HEK293 (cell line): ENCODE measurements around the gene NRL.

ENCODE experiments used
- CTCF ChIA-PET: fragments of 350-600 bp; formaldehyde crosslinking; extraction: SDS; loops from one replicate; lab custom pipeline; 2021; ENCODE audit warnings: antibody characterized with exemption; lab: Yijun Ruan, JAX
- POLR2A ChIA-PET: fragments of 300-600 bp; formaldehyde crosslinking; extraction: SDS; loops from one replicate; lab custom pipeline; 2020; ENCODE audit warnings: antibody characterized with exemption, inconsistent platforms; lab: Yijun Ruan, JAX
- H3K27ac ChIP-seq: fragments of 200-500 bp; sonication (Bioruptor generic); 2 replicates; pipeline ENCODE4 v1.5.1; 2014; ENCODE audit warnings: low read depth, low read length, control low read depth, inconsistent platforms; ENCODE audit errors: extremely low read depth
- H3K36me3 ChIP-seq, 2 experiments: fragments of 200-500 bp in 1 of 2; sonication (Bioruptor generic) in 1 of 2; 1 replicate in 1 of 2; 2 replicates in 1 of 2; pipeline ENCODE4 v1.5.1; 2014 to 2017; ENCODE audit warnings: inconsistent platforms in 2 of 2, low read length in 2 of 2; ENCODE audit not compliant: control insufficient read depth in 2 of 2, insufficient read depth in 1 of 2
- H3K4me1 ChIP-seq: fragments of 200-500 bp; sonication (Bioruptor generic); 2 replicates; pipeline ENCODE4 v1.5.1; 2014; ENCODE audit warnings: mild to moderate bottlenecking, low read length, inconsistent platforms; ENCODE audit not compliant: control insufficient read depth, insufficient read depth
- H3K4me3 ChIP-seq: 2 replicates; pipeline ENCODE4 v1.5.1; 2011; ENCODE audit warnings: low read depth, mild to moderate bottlenecking, control low read depth, low read length, moderate library complexity
- H3K9me3 ChIP-seq: fragments of 200-500 bp; sonication (Bioruptor generic); 2 replicates; pipeline ENCODE4 v1.5.1; 2014; ENCODE audit warnings: low read depth, low read length, inconsistent platforms; ENCODE audit not compliant: control insufficient read depth, insufficient read depth
- EGR2 ChIP-seq: fragments of 450-650 bp; formaldehyde crosslinking; IDR thresholded peaks from 2 replicates; pipeline ENCODE4 v1.5.1; 2016; ENCODE audit warnings: low read depth, missing biosample characterization, missing genetic modification characterization
- KLF9 ChIP-seq: fragments of 450-650 bp; formaldehyde crosslinking; IDR thresholded peaks from 2 replicates; pipeline ENCODE4 v1.5.1; 2016; ENCODE audit warnings: missing biosample characterization, missing genetic modification characterization, low read depth
- MYNN ChIP-seq: fragments of 450-650 bp; formaldehyde crosslinking; IDR thresholded peaks from 2 replicates; pipeline ENCODE4 v1.5.1; 2016; ENCODE audit warnings: missing biosample characterization, missing genetic modification characterization, borderline replicate concordance
- RBAK ChIP-seq: fragments of 450-650 bp; formaldehyde crosslinking; IDR thresholded peaks from 2 replicates; pipeline ENCODE4 v1.5.1; 2016; ENCODE audit warnings: missing biosample characterization, missing genetic modification characterization
- SETDB1 ChIP-seq: IDR thresholded peaks from one replicate; pipeline ENCODE4 v1.6.1; 2017; ENCODE audit warnings: mild to moderate bottlenecking, low read length, moderate library complexity, mixed read lengths; ENCODE audit not compliant: insufficient read length
- SP2 ChIP-seq: fragments of 450-650 bp; formaldehyde crosslinking; IDR thresholded peaks from 2 replicates; pipeline ENCODE4 v1.5.1; 2016; ENCODE audit warnings: missing biosample characterization, missing genetic modification characterization
- SP3 ChIP-seq: fragments of 450-650 bp; formaldehyde crosslinking; IDR thresholded peaks from 2 replicates; pipeline ENCODE4 v1.5.1; 2016; ENCODE audit warnings: missing biosample characterization, missing genetic modification characterization
- SP7 ChIP-seq: fragments of 450-650 bp; formaldehyde crosslinking; IDR thresholded peaks from 2 replicates; pipeline ENCODE4 v1.5.1; 2016; ENCODE audit warnings: missing biosample characterization, missing genetic modification characterization
- ZNF114 ChIP-seq: fragments of 450-650 bp; formaldehyde crosslinking; IDR thresholded peaks from 2 replicates; pipeline ENCODE4 v1.5.0; 2017; ENCODE audit warnings: missing biosample characterization, missing genetic modification characterization
- ZNF132 ChIP-seq: fragments of 450-650 bp; formaldehyde crosslinking; IDR thresholded peaks from 2 replicates; pipeline ENCODE4 v1.5.1; 2017; ENCODE audit warnings: missing biosample characterization, missing genetic modification characterization, borderline replicate concordance
- ZNF140 ChIP-seq: fragments of 450-650 bp; formaldehyde crosslinking; IDR thresholded peaks from 2 replicates; pipeline ENCODE4 v1.5.1; 2016; ENCODE audit warnings: missing biosample characterization, missing genetic modification characterization
- ZNF16 ChIP-seq: fragments of 450-650 bp; formaldehyde crosslinking; IDR thresholded peaks from 2 replicates; pipeline ENCODE4 v1.5.1; 2016; ENCODE audit warnings: low read depth, missing biosample characterization, missing genetic modification characterization
- ZNF169 ChIP-seq: fragments of 450-650 bp; formaldehyde crosslinking; IDR thresholded peaks from 2 replicates; pipeline ENCODE4 v1.5.1; 2016; ENCODE audit warnings: missing biosample characterization, missing genetic modification characterization
- ZNF19 ChIP-seq: fragments of 450-650 bp; formaldehyde crosslinking; IDR thresholded peaks from 2 replicates; pipeline ENCODE4; 2016; ENCODE audit warnings: missing biosample characterization, missing genetic modification characterization, low read depth
- ZNF324 ChIP-seq: fragments of 450-650 bp; formaldehyde crosslinking; IDR thresholded peaks from 2 replicates; pipeline ENCODE4 v1.5.1; 2016; ENCODE audit warnings: missing biosample characterization, missing genetic modification characterization
- ZNF341 ChIP-seq: fragments of 450-650 bp; formaldehyde crosslinking; IDR thresholded peaks from 2 replicates; pipeline ENCODE4; 2016; ENCODE audit warnings: low read depth, missing biosample characterization, missing genetic modification characterization
- TF ChIP-seq, protein P1 (sequence below): fragments of 450-650 bp; formaldehyde crosslinking; IDR thresholded peaks from 2 replicates; pipeline ENCODE4 v1.5.1; 2016; ENCODE audit warnings: missing biosample characterization, missing genetic modification characterization
- TF ChIP-seq, protein P2 (sequence below): fragments of 450-650 bp; formaldehyde crosslinking; conservative IDR thresholded peaks from 2 replicates; pipeline ENCODE4 v1.5.1; 2016; ENCODE audit warnings: low read depth, missing biosample characterization, missing genetic modification characterization
- TF ChIP-seq, protein P3 (sequence below): fragments of 450-650 bp; formaldehyde crosslinking; IDR thresholded peaks from 2 replicates; pipeline ENCODE4 v1.5.1; 2017; ENCODE audit warnings: missing biosample characterization, missing genetic modification characterization

The NRL gene

DNA sequence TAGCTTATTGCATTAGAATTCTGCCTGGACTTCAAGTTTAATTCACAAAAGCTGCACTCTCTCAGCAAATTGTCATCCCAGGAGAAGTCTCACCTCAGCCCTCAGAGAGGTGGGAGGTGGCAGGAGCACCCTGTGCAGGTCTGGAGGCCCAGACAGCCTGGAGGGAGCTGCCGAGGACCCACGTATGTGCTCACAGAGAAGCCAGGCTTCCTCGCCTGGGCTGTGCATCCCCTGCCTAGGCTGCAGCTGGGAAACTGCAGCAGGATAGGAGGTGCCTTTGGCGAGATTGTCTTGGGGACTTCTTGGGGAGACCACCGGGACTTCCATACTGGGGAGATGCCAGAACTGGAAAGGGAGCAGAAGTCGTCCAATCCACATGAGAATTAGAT lies 34.6 kb downstream of the NRL start:
- Histone ChIP-seq H3K4me1 (peaks cover 10% of the 10 kb centered on the region), H3K4me3 (no peak overlapping the region), H3K9me3 (no peaks in the 10 kb centered on the region), H3K36me3 (no peaks in the 10 kb centered on the region), H3K27ac (no peak overlapping the region)
- TF ChIP-seq ZNF114 (tag by site-specific recombination) (no peak), ZNF341 (tag by site-specific recombination) (no peak), MYNN (tag by site-specific recombination) (no peak), SETDB1 (no peak), SP7 (tag by site-specific recombination) (no peak)
- ChIA-PET POLR2A (interaction anchor here (0.8 to 3.7 kb wide), 11 partner anchors 9 to 81 kb away, joined by 3 to 27 read pairs (median 4); partner anchors contain the start of genes DCAF11, IRF9, NRL and PCK2), CTCF (interaction anchor here (0.5 to 6.0 kb wide), 9 partner anchors 12 to 492 kb away, joined by 3 to 77 read pairs (median 3); partner anchors contain the start of gene PCK2)

DNA sequence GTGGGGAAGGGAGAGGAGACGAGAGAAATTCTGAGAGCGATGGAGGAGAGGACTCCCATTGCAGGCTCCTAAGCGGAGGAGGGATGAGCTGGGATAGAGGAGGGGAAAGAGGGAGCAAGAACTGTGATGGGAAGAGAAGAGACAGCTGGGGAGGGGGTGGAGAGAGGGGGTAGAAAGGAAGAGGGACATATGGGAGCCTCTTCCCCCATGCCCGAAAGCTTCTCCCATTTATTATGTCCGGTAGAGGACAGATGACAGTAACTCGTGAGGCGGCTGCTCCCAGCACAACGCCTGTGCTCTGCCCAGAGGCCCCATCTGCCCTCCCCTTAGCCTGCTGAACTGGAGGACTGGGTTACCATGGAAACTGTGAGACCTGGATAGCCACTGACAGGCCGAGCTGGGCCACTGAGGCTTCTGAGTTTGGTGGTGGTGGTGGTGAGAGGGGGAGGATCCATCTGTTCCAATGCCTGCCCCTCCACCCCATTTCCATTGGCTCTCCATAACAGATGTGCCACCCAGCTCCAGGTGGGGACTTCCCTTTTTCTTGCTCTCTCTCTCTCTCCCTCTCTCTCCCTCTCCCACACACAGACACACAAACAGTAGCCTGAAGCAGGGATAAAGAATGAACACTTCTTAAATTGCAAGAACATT lies 35.1 kb downstream of the NRL start:
- Histone ChIP-seq H3K36me3 (no peaks in the 10 kb centered on the region), H3K27ac (no peak overlapping the region), H3K4me3 (no peak overlapping the region), H3K4me1 (peaks cover 10% of the 10 kb centered on the region), H3K9me3 (no peaks in the 10 kb centered on the region)
- ChIA-PET POLR2A (interaction anchor here (1.0 to 3.7 kb wide), 8 partner anchors 9 to 67 kb away, joined by 3 to 27 read pairs (median 6); partner anchors contain the start of genes PCK2 and PSME2), CTCF (interaction anchor here (0.5 to 6.0 kb wide), 5 partner anchors 12 to 491 kb away, joined by 3 to 77 read pairs (median 3); partner anchors contain the start of gene PCK2)
- TF ChIP-seq SP2 (tag by site-specific recombination) (peak; percentile 58), EGR2 (tag by site-specific recombination) (0 out of 2 replicates have a peak, but pooled peaks have one; percentile 15), ZNF341 (tag by site-specific recombination) (peak; percentile 96), ZNF16 (no peak), ZNF19 (tag by site-specific recombination) (no peak), SP3 (tag by site-specific recombination) (peak; percentile 51; the same call in 1 of the 2 replicates)
- TF ChIP-seq, protein P1, sequence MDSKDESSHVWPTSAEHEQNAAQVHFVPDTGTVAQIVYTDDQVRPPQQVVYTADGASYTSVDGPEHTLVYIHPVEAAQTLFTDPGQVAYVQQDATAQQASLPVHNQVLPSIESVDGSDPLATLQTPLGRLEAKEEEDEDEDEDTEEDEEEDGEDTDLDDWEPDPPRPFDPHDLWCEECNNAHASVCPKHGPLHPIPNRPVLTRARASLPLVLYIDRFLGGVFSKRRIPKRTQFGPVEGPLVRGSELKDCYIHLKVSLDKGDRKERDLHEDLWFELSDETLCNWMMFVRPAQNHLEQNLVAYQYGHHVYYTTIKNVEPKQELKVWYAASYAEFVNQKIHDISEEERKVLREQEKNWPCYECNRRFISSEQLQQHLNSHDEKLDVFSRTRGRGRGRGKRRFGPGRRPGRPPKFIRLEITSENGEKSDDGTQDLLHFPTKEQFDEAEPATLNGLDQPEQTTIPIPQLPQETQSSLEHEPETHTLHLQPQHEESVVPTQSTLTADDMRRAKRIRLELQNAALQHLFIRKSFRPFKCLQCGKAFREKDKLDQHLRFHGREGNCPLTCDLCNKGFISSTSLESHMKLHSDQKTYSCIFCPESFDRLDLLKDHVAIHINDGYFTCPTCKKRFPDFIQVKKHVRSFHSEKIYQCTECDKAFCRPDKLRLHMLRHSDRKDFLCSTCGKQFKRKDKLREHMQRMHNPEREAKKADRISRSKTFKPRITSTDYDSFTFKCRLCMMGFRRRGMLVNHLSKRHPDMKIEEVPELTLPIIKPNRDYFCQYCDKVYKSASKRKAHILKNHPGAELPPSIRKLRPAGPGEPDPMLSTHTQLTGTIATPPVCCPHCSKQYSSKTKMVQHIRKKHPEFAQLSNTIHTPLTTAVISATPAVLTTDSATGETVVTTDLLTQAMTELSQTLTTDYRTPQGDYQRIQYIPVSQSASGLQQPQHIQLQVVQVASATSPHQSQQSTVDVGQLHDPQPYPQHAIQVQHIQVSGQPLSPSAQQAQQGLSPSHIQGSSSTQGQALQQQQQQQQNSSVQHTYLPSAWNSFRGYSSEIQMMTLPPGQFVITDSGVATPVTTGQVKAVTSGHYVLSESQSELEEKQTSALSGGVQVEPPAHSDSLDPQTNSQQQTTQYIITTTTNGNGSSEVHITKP (tag by site-specific recombination): peak; percentile 53; the same call in 1 of the 2 replicates

DNA sequence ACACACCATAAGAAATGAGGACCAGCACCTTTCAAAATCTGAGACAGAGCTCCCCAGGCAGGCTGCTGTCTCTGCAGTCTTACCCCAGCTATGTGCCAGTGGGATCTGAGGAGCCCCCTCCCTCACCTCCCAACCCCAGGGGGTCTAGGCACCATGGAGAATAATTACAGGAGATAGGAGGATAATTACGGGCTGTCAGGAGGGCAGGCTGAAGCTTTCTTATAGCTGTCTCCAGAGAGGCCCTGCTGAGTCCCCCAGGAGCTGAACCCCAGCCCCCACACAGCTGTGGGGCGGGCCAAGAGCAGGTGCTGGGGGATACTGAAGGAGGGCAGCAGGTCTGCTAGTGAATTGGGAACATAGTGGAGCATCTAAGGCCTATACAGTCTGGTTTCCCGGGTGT lies 36.6 kb downstream of the NRL start:
- ChIA-PET CTCF (interaction anchor here (0.6 to 6.0 kb wide), 3 partner anchors 14 to 29 kb away, joined by 3 to 77 read pairs (median 4); partner anchors contain the start of gene PCK2), POLR2A (interaction anchor here (0.8 kb wide), 1 partner anchor 16 kb away, joined by 3 read pairs; the partner anchor contains the start of gene PCK2)
- H3K4me1 ChIP-seq: peaks cover 10% of the 10 kb centered on the region
- no peak overlapping the region for H3K4me3 ChIP-seq
- H3K9me3 ChIP-seq: no peaks in the 10 kb centered on the region
- no peaks in the 10 kb centered on the region for H3K36me3 ChIP-seq
- no peak overlapping the region for H3K27ac ChIP-seq
- TF ChIP-seq ZNF140: no peak
- TF ChIP-seq, protein P2, sequence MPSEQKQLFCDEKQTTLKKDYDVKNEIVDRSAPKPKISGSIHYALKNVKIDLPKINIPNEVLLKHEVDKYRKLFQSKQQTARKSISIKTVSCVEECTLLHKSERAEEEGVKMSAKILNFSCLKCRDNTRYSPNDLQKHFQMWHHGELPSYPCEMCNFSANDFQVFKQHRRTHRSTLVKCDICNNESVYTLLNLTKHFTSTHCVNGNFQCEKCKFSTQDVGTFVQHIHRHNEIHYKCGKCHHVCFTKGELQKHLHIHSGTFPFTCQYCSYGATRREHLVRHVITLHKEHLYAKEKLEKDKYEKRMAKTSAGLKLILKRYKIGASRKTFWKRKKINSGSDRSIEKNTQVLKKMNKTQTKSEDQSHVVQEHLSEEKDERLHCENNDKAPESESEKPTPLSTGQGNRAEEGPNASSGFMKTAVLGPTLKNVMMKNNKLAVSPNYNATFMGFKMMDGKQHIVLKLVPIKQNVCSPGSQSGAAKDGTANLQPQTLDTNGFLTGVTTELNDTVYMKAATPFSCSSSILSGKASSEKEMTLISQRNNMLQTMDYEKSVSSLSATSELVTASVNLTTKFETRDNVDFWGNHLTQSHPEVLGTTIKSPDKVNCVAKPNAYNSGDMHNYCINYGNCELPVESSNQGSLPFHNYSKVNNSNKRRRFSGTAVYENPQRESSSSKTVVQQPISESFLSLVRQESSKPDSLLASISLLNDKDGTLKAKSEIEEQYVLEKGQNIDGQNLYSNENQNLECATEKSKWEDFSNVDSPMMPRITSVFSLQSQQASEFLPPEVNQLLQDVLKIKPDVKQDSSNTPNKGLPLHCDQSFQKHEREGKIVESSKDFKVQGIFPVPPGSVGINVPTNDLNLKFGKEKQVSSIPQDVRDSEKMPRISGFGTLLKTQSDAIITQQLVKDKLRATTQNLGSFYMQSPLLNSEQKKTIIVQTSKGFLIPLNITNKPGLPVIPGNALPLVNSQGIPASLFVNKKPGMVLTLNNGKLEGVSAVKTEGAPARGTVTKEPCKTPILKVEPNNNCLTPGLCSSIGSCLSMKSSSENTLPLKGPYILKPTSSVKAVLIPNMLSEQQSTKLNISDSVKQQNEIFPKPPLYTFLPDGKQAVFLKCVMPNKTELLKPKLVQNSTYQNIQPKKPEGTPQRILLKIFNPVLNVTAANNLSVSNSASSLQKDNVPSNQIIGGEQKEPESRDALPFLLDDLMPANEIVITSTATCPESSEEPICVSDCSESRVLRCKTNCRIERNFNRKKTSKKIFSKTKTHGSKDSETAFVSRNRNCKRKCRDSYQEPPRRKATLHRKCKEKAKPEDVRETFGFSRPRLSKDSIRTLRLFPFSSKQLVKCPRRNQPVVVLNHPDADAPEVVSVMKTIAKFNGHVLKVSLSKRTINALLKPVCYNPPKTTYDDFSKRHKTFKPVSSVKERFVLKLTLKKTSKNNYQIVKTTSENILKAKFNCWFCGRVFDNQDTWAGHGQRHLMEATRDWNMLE (tag by site-specific recombination): no peak
- TF ChIP-seq, protein P3, sequence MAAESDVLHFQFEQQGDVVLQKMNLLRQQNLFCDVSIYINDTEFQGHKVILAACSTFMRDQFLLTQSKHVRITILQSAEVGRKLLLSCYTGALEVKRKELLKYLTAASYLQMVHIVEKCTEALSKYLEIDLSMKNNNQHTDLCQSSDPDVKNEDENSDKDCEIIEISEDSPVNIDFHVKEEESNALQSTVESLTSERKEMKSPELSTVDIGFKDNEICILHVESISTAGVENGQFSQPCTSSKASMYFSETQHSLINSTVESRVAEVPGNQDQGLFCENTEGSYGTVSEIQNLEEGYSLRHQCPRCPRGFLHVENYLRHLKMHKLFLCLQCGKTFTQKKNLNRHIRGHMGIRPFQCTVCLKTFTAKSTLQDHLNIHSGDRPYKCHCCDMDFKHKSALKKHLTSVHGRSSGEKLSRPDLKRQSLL: no peak
- TF ChIP-seq SP2 (tag by site-specific recombination): no peak
- no peak for TF ChIP-seq ZNF324 (tag by site-specific recombination)
- no peak for TF ChIP-seq ZNF132 (tag by site-specific recombination)
- no peak for TF ChIP-seq KLF9 (tag by site-specific recombination)
- TF ChIP-seq ZNF169 (tag by site-specific recombination): no peak
- no peak for TF ChIP-seq RBAK (tag by site-specific recombination)
